HEK293 (cell line): ENCODE results near the gene CYP1A1.

Experiments
- CTCF ChIA-PET: fragments of 350-600 bp; formaldehyde crosslinking; extraction: SDS; loops from one replicate; lab custom pipeline; 2021; ENCODE audit warnings: antibody characterized with exemption; lab: Yijun Ruan, JAX
- POLR2A ChIA-PET: fragments of 300-600 bp; formaldehyde crosslinking; extraction: SDS; loops from one replicate; lab custom pipeline; 2020; ENCODE audit warnings: antibody characterized with exemption, inconsistent platforms; lab: Yijun Ruan, JAX
- H3K27ac ChIP-seq: fragments of 200-500 bp; sonication (Bioruptor generic); 2 replicates; pipeline ENCODE4 v1.5.1; 2014; ENCODE audit warnings: low read depth, low read length, control low read depth, inconsistent platforms; ENCODE audit errors: extremely low read depth
- H3K36me3 ChIP-seq, 2 experiments: fragments of 200-500 bp in 1 of 2; sonication (Bioruptor generic) in 1 of 2; 1 replicate in 1 of 2; 2 replicates in 1 of 2; pipeline ENCODE4 v1.5.1; 2014 to 2017; ENCODE audit warnings: inconsistent platforms in 2 of 2, low read length in 2 of 2; ENCODE audit not compliant: control insufficient read depth in 2 of 2, insufficient read depth in 1 of 2
- H3K4me1 ChIP-seq: fragments of 200-500 bp; sonication (Bioruptor generic); 2 replicates; pipeline ENCODE4 v1.5.1; 2014; ENCODE audit warnings: mild to moderate bottlenecking, low read length, inconsistent platforms; ENCODE audit not compliant: control insufficient read depth, insufficient read depth
- H3K4me3 ChIP-seq: 2 replicates; pipeline ENCODE4 v1.5.1; 2011; ENCODE audit warnings: low read depth, mild to moderate bottlenecking, control low read depth, low read length, moderate library complexity
- H3K9me3 ChIP-seq: fragments of 200-500 bp; sonication (Bioruptor generic); 2 replicates; pipeline ENCODE4 v1.5.1; 2014; ENCODE audit warnings: low read depth, low read length, inconsistent platforms; ENCODE audit not compliant: control insufficient read depth, insufficient read depth
- AEBP2 ChIP-seq: fragments of 450-650 bp; formaldehyde crosslinking; IDR thresholded peaks from 2 replicates; pipeline ENCODE4 v1.5.1; 2016; ENCODE audit warnings: missing biosample characterization, missing genetic modification characterization, borderline replicate concordance
- KLF7 ChIP-seq: fragments of 450-650 bp; formaldehyde crosslinking; IDR thresholded peaks from 2 replicates; pipeline ENCODE4 v1.5.1; 2016; ENCODE audit warnings: missing biosample characterization, missing genetic modification characterization, borderline replicate concordance
- PATZ1 ChIP-seq: fragments of 450-650 bp; formaldehyde crosslinking; IDR thresholded peaks from 2 replicates; pipeline ENCODE4 v1.5.1; 2016; ENCODE audit warnings: missing biosample characterization, missing genetic modification characterization
- PRDM4 ChIP-seq: fragments of 450-650 bp; formaldehyde crosslinking; IDR thresholded peaks from 2 replicates; pipeline ENCODE4 v1.5.1; 2017; ENCODE audit warnings: missing biosample characterization, missing genetic modification characterization
- ZBTB21 ChIP-seq: fragments of 450-650 bp; formaldehyde crosslinking; IDR thresholded peaks from 2 replicates; pipeline ENCODE4 v1.5.1; 2017; ENCODE audit warnings: missing biosample characterization, missing genetic modification characterization
- ZNF114 ChIP-seq: fragments of 450-650 bp; formaldehyde crosslinking; IDR thresholded peaks from 2 replicates; pipeline ENCODE4 v1.5.0; 2017; ENCODE audit warnings: missing biosample characterization, missing genetic modification characterization
- ZNF175 ChIP-seq: fragments of 450-650 bp; formaldehyde crosslinking; IDR thresholded peaks from 2 replicates; pipeline ENCODE4 v1.5.1; 2016; ENCODE audit warnings: missing biosample characterization, missing genetic modification characterization
- ZNF18 ChIP-seq: fragments of 450-650 bp; formaldehyde crosslinking; IDR thresholded peaks from 2 replicates; pipeline ENCODE4 v1.5.1; 2016; ENCODE audit warnings: missing biosample characterization, missing genetic modification characterization
- ZNF362 ChIP-seq: fragments of 450-650 bp; formaldehyde crosslinking; IDR thresholded peaks from 2 replicates; pipeline ENCODE4 v1.5.1; 2016; ENCODE audit warnings: missing biosample characterization, missing genetic modification characterization
- ZNF518A ChIP-seq: fragments of 450-650 bp; formaldehyde crosslinking; conservative IDR thresholded peaks from 2 replicates; pipeline ENCODE4 v1.5.1; 2016; ENCODE audit warnings: low read depth, missing biosample characterization, missing genetic modification characterization
- ZSCAN16 ChIP-seq: fragments of 450-650 bp; formaldehyde crosslinking; IDR thresholded peaks from 2 replicates; pipeline ENCODE4 v1.5.1; 2016; ENCODE audit warnings: missing biosample characterization, missing genetic modification characterization
- ZSCAN18 ChIP-seq: fragments of 450-650 bp; formaldehyde crosslinking; IDR thresholded peaks from 2 replicates; pipeline ENCODE4 v1.5.1; 2016; ENCODE audit warnings: missing biosample characterization, missing genetic modification characterization

CYP1A1 gene

GRCh38 chr15:74722591-74722990 is 2.7 kb downstream of the CYP1A1 start:
- TF ChIP-seq ZNF18 (no peak), ZNF175 (tag by site-specific recombination) (no peak), KLF7 (tag by site-specific recombination) (no peak), PATZ1 (no peak), AEBP2 (tag by site-specific recombination) (no peak), PRDM4 (tag by site-specific recombination) (no peak), ZNF362 (tag by site-specific recombination) (no peak)

GRCh38 chr15:74716651-74717050 is 8.7 kb downstream of the CYP1A1 start:
- ChIA-PET CTCF (no interaction called here), POLR2A (no interaction called here)
- no peaks in the 10 kb centered on the region for H3K4me1 ChIP-seq

More at GRCh38 chr15:74722591-74722990, 2.7 kb downstream of the CYP1A1 start:
- H3K27ac ChIP-seq, result no peak overlapping the region
- no peaks in the 10 kb centered on the region for H3K36me3 ChIP-seq
- no peaks in the 10 kb centered on the region for H3K9me3 ChIP-seq
- ChIA-PET POLR2A (no interaction called here), CTCF (no interaction called here)
- H3K4me1 ChIP-seq, result no peaks in the 10 kb centered on the region; the same call in 1 of the 2 replicates
- no peak overlapping the region for H3K4me3 ChIP-seq

More at GRCh38 chr15:74716651-74717050, 8.7 kb downstream of the CYP1A1 start:
- peak; percentile 28 for TF ChIP-seq ZNF518A (tag by site-specific recombination)
- TF ChIP-seq ZSCAN16 (tag by site-specific recombination), result no peak
- TF ChIP-seq ZBTB21 (tag by site-specific recombination), result peak; percentile 78
- TF ChIP-seq ZNF114 (tag by site-specific recombination), result no peak
- no peak for TF ChIP-seq ZSCAN18 (tag by site-specific recombination)
- no peak overlapping the region for H3K4me3 ChIP-seq
- no peaks in the 10 kb centered on the region for H3K9me3 ChIP-seq
- no peak overlapping the region for H3K27ac ChIP-seq
- no peaks in the 10 kb centered on the region for H3K36me3 ChIP-seq
